Mesendoderm (in vitro differentiated cells): ENCODE results near the gene FGR.

Experiments used
- DNase-seq: peaks from one replicate; pipeline ENCODE4 v3.0.0; 2013
- H2AK5ac ChIP-seq: 2 replicates; pipeline ENCODE4 v1.6.1; 2013; ENCODE audit warnings: low read length, inconsistent platforms
- H2BK120ac ChIP-seq: 2 replicates; pipeline ENCODE4 v1.6.1; 2013; ENCODE audit warnings: low read depth, mild to moderate bottlenecking, low read length, moderate library complexity, mixed read lengths
- H2BK15ac ChIP-seq: replicated peaks from 2 replicates; pipeline ENCODE4 v1.6.1; 2013; ENCODE audit warnings: low read depth, mild to moderate bottlenecking, moderate library complexity
- H2BK5ac ChIP-seq: 2 replicates; pipeline ENCODE4 v1.6.1; 2013; ENCODE audit warnings: low read length, inconsistent platforms
- H3K18ac ChIP-seq: 2 replicates; pipeline ENCODE4 v1.6.1; 2013; ENCODE audit warnings: mild to moderate bottlenecking, low read length, mixed read lengths
- H3K23ac ChIP-seq: one replicate; pipeline ENCODE4 v1.6.1; 2013; ENCODE audit warnings: low read length
- H3K27ac ChIP-seq: 2 replicates; pipeline ENCODE4 v1.5.1; 2013; ENCODE audit warnings: low read depth, mild to moderate bottlenecking, inconsistent platforms, low read length, moderate library complexity
- H3K27me3 ChIP-seq: 2 replicates; pipeline ENCODE4 v1.6.1; 2013; ENCODE audit warnings: low read length, control low read depth, mild to moderate bottlenecking, inconsistent platforms; ENCODE audit not compliant: insufficient read depth, poor library complexity
- H3K36me3 ChIP-seq: 2 replicates; pipeline ENCODE4 v1.6.1; 2013; ENCODE audit warnings: low read length, inconsistent platforms; ENCODE audit not compliant: control insufficient read depth, insufficient read depth
- H3K4ac ChIP-seq: one replicate; pipeline ENCODE4 v1.6.1; 2013; ENCODE audit warnings: low read depth, mild to moderate bottlenecking, low read length, moderate library complexity
- H3K4me1 ChIP-seq: 2 replicates; pipeline ENCODE4 v1.6.1; 2013; ENCODE audit warnings: low read depth, low read length, inconsistent platforms; ENCODE audit not compliant: control insufficient read depth
- H3K4me2 ChIP-seq: 2 replicates; pipeline ENCODE4 v1.6.1; 2013; ENCODE audit warnings: low read length
- H3K4me3 ChIP-seq: 2 replicates; pipeline ENCODE4 v1.5.1; 2013; ENCODE audit warnings: mild to moderate bottlenecking, low read length
- H3K56ac ChIP-seq: one replicate; pipeline ENCODE4 v1.6.1; 2013; ENCODE audit warnings: low read length
- H3K79me1 ChIP-seq: 2 replicates; pipeline ENCODE4 v1.6.1; 2013; ENCODE audit warnings: low read length, inconsistent platforms
- H3K79me2 ChIP-seq: 2 replicates; pipeline ENCODE4 v1.6.1; 2013; ENCODE audit warnings: mild to moderate bottlenecking, low read length; ENCODE audit not compliant: control insufficient read depth, insufficient read depth
- H3K9ac ChIP-seq: 2 replicates; pipeline ENCODE4 v1.6.1; 2013; ENCODE audit warnings: low read length, inconsistent platforms
- H4K5ac ChIP-seq: one replicate; pipeline ENCODE4 v1.6.1; 2013; ENCODE audit warnings: low read length
- H4K8ac ChIP-seq: one replicate; pipeline ENCODE4 v1.6.1; 2013; ENCODE audit warnings: low read depth, mild to moderate bottlenecking, control low read depth, low read length, moderate library complexity
- WGBS: extraction: QIAGEN DNeasy Blood & Tissue Kit; methylation state at CpG from one replicate; pipeline ENCODE4 v1.1.7; 2013; ENCODE audit warnings: low lambda C conversion rate, missing lambda C conversion rate; ENCODE audit not compliant: insufficient coverage; ENCODE audit errors: extremely low coverage; 5-methylcytosine and 5-hydroxymethylcytosine counted together

The FGR gene

GRCh38 chr1:27662707-27663393 lies 27.9 kb upstream of the FGR start:
- no peaks in the 10 kb centered on the region for H3K79me2 ChIP-seq
- peaks cover 7% of the 10 kb centered on the region for H3K4me1 ChIP-seq
- peak overlapping the region; percentile 23 for H3K9ac ChIP-seq
- H3K18ac ChIP-seq = peak overlapping the region; percentile 62
- no peaks in the 10 kb centered on the region for H3K36me3 ChIP-seq
- H2AK5ac ChIP-seq = no peak overlapping the region
- no peak overlapping the region for H3K23ac ChIP-seq
- H3K4me2 ChIP-seq = no peak overlapping the region
- no peak overlapping the region for H3K4me3 ChIP-seq
- H2BK120ac ChIP-seq = no peak overlapping the region
- no peaks in the 10 kb centered on the region for H3K27me3 ChIP-seq
- WGBS = no CpG with 5 or more reads among the region's 12 CpGs
- peak overlapping the region; percentile 45 for H3K4ac ChIP-seq
- H4K8ac ChIP-seq = peak overlapping the region; percentile 57
- H2BK15ac ChIP-seq = peak overlapping the region; percentile 15
- DNase-seq = peak; percentile 93
- peak overlapping the region; percentile 75 for H3K56ac ChIP-seq
- peak overlapping the region; percentile 22 for H2BK5ac ChIP-seq
- no peaks in the 10 kb centered on the region for H3K79me1 ChIP-seq
- peak overlapping the region; percentile 21 for H4K5ac ChIP-seq
- no peak overlapping the region for H3K27ac ChIP-seq

GRCh38 chr1:27662261-27662660 lies 27.3 kb upstream of the FGR start:
- no peak for DNase-seq
- no peak overlapping the region for H2AK5ac ChIP-seq
- H4K8ac ChIP-seq = no peak overlapping the region
- H3K79me2 ChIP-seq = no peaks in the 10 kb centered on the region
- no peak overlapping the region for H2BK15ac ChIP-seq
- peak overlapping the region; percentile 62 for H3K18ac ChIP-seq
- H4K5ac ChIP-seq = peak overlapping the region; percentile 21
- no peaks in the 10 kb centered on the region for H3K79me1 ChIP-seq
- H3K4me3 ChIP-seq = no peak overlapping the region
- H3K27ac ChIP-seq = no peak overlapping the region
- H3K4me1 ChIP-seq = peaks cover 7% of the 10 kb centered on the region
- peak overlapping the region; percentile 45 for H3K4ac ChIP-seq
- H3K9ac ChIP-seq = peak overlapping the region; percentile 23
- H3K27me3 ChIP-seq = no peaks in the 10 kb centered on the region
- no peak overlapping the region for H3K23ac ChIP-seq
- no peak overlapping the region for H2BK120ac ChIP-seq
- peak overlapping the region; percentile 75 for H3K56ac ChIP-seq
- H3K36me3 ChIP-seq = no peaks in the 10 kb centered on the region
- H2BK5ac ChIP-seq = no peak overlapping the region
- no CpG with 5 or more reads among the region's 5 CpGs for WGBS
- no peak overlapping the region for H3K4me2 ChIP-seq

GRCh38 chr1:27661412-27662075 lies 26.6 kb upstream of the FGR start:
- Histone ChIP-seq H4K5ac (no peak overlapping the region), H3K4me3 (no peak overlapping the region), H3K79me2 (no peaks in the 10 kb centered on the region), H3K23ac (no peak overlapping the region), H3K9ac (no peak overlapping the region), H3K4ac (no peak overlapping the region), H3K27me3 (no peaks in the 10 kb centered on the region), H3K79me1 (no peaks in the 10 kb centered on the region), H2BK15ac (no peak overlapping the region), H3K4me2 (no peak overlapping the region), H4K8ac (no peak overlapping the region), H3K4me1 (peaks cover 7% of the 10 kb centered on the region), H3K36me3 (no peaks in the 10 kb centered on the region), H3K56ac (no peak overlapping the region), H2AK5ac (no peak overlapping the region), H3K18ac (no peak overlapping the region), H3K27ac (no peak overlapping the region), H2BK5ac (no peak overlapping the region), H2BK120ac (no peak overlapping the region)
- no peak for DNase-seq
- WGBS = no CpG with 5 or more reads among the region's 8 CpGs

- Histone ChIP-seq H3K23ac (no peak overlapping the region), H2BK120ac (no peak overlapping the region), H4K5ac (no peak overlapping the region), H3K9ac (peak overlapping the region; percentile 19), H3K79me1 (no peaks in the 10 kb centered on the region), H3K4ac (no peak overlapping the region), H3K79me2 (no peaks in the 10 kb centered on the region), H3K27ac (no peak overlapping the region), H3K4me2 (peak overlapping the region; percentile 14), H2BK15ac (no peak overlapping the region), H4K8ac (no peak overlapping the region), H3K4me3 (no peak overlapping the region), H3K27me3 (no peaks in the 10 kb centered on the region), H2AK5ac (no peak overlapping the region), H3K4me1 (peaks cover 9% of the 10 kb centered on the region), H3K36me3 (no peaks in the 10 kb centered on the region), H3K56ac (no peak overlapping the region), H2BK5ac (no peak overlapping the region), H3K18ac (no peak overlapping the region)
- WGBS = no CpG with 5 or more reads among the region's 10 CpGs
- no peak for DNase-seq
Measured at GRCh38 chr1:27660300-27660835, 25.4 kb upstream of the FGR start.

GRCh38 chr1:27659497-27660299 lies 24.7 kb upstream of the FGR start:
- no peak overlapping the region for H4K8ac ChIP-seq
- H3K4me1 ChIP-seq = peaks cover 13% of the 10 kb centered on the region
- peak overlapping the region; percentile 87 for H3K4ac ChIP-seq
- no peak overlapping the region for H2BK5ac ChIP-seq
- no peak overlapping the region for H2AK5ac ChIP-seq
- H3K18ac ChIP-seq = peak overlapping the region; percentile 97
- H3K4me2 ChIP-seq = peak overlapping the region; percentile 64
- peak overlapping the region; percentile 74 for H2BK120ac ChIP-seq
- no peaks in the 10 kb centered on the region for H3K79me2 ChIP-seq
- no peak overlapping the region for H4K5ac ChIP-seq
- peak; percentile 92 for DNase-seq
- peak overlapping the region; percentile 68 for H3K9ac ChIP-seq
- no peaks in the 10 kb centered on the region for H3K36me3 ChIP-seq
- H2BK15ac ChIP-seq = no peak overlapping the region
- WGBS = no CpG with 5 or more reads among the region's 78 CpGs
- H3K4me3 ChIP-seq = peak overlapping the region; percentile 11
- H3K27ac ChIP-seq = no peak overlapping the region
- no peaks in the 10 kb centered on the region for H3K27me3 ChIP-seq
- H3K79me1 ChIP-seq = no peaks in the 10 kb centered on the region
- H3K56ac ChIP-seq = peak overlapping the region; percentile 79
- H3K23ac ChIP-seq = no peak overlapping the region
